H1 (cell line): ENCODE measurements around the gene SESN3. TPM values are rescaled to one million over a fixed set of nuclear protein-coding genes. Genes with fewer than 3 reads are reported as not detected.

ENCODE experiments used
- CTCF ChIA-PET: fragments of 300-600 bp; sonication (Branson Sonifier 250); formaldehyde crosslinking; loops from one replicate; lab custom pipeline; 2021; ENCODE audit not compliant: partially characterized antibody; lab: Charles Lee
- POLR2A ChIA-PET: fragments of 300-600 bp; sonication (Branson Sonifier 250); formaldehyde crosslinking; loops from one replicate; lab custom pipeline; 2021; ENCODE audit warnings: inconsistent platforms; ENCODE audit not compliant: partially characterized antibody; lab: Charles Lee
- DNase-seq, 2 experiments: peaks; one replicate each; pipeline versions ENCODE4 v3.0.0 to v3.0.0-alpha.2; 2010 to 2022; ENCODE audit warnings: low spot score in 2 of 2, low read depth in 1 of 2, mixed read lengths in 1 of 2
- FAIRE-seq: peaks from 2 replicates; lab custom pipeline; 2011; peaks lifted over from hg19 to GRCh38; lab: Jason Lieb, UNC
- H2AFZ ChIP-seq: 2 replicates; pipeline ENCODE4 v1.8.1; 2012; ENCODE audit warnings: low read length, inconsistent platforms
- H2AK5ac ChIP-seq: 2 replicates; pipeline ENCODE4 v1.6.1; 2013; ENCODE audit warnings: low read depth, low read length
- H2BK120ac ChIP-seq: replicated peaks from 2 replicates; pipeline ENCODE3; 2013; ENCODE audit warnings: low read depth, low read length, inconsistent platforms
- H2BK12ac ChIP-seq: 2 replicates; pipeline ENCODE4 v1.6.1; 2013; ENCODE audit warnings: low read depth, low read length
- H2BK15ac ChIP-seq: 2 replicates; pipeline ENCODE4 v1.6.1; 2013; ENCODE audit warnings: low read length
- H2BK20ac ChIP-seq: 2 replicates; pipeline ENCODE4 v1.6.1; 2013; ENCODE audit warnings: low read length
- H2BK5ac ChIP-seq: 2 replicates; pipeline ENCODE4 v1.6.1; 2013; ENCODE audit warnings: low read depth, low read length
- H3K14ac ChIP-seq: 2 replicates; pipeline ENCODE4 v1.6.1; 2013; ENCODE audit warnings: inconsistent platforms; ENCODE audit not compliant: insufficient read length
- H3K18ac ChIP-seq: 2 replicates; pipeline ENCODE4 v1.6.1; 2013; ENCODE audit warnings: low read length; ENCODE audit errors: extremely low read depth
- H3K23ac ChIP-seq: 2 replicates; pipeline ENCODE4 v1.6.1; 2013; ENCODE audit warnings: inconsistent platforms; ENCODE audit not compliant: insufficient read length
- H3K23me2 ChIP-seq: 2 replicates; pipeline ENCODE4 v1.6.1; 2013; ENCODE audit warnings: low read depth, low read length
- H3K27ac ChIP-seq: 2 replicates; pipeline ENCODE4 v1.6.1; 2011; ENCODE audit warnings: low read depth, low read length, inconsistent platforms
- H3K27me3 ChIP-seq, 4 experiments: replicated peaks in 1 of 4; 1 replicate in 1 of 4; 2 replicates in 3 of 4; pipeline versions ENCODE4 v1.6.1 to v1.8.1; 2011 to 2013; ENCODE audit warnings: low read length in 3 of 4, mild to moderate bottlenecking in 3 of 4, inconsistent platforms in 2 of 4, mixed read lengths in 2 of 4, moderate library complexity in 1 of 4; ENCODE audit not compliant: control insufficient read depth in 3 of 4, insufficient read depth in 3 of 4; ENCODE audit errors: extremely low read depth in 1 of 4
- H3K36me3 ChIP-seq, 4 experiments: 2 replicates each; pipeline versions ENCODE4 v1.6.1 to v1.8.1; 2011 to 2013; ENCODE audit warnings: mild to moderate bottlenecking in 4 of 4, low read length in 3 of 4, moderate library complexity in 2 of 4, control low read depth in 1 of 4, inconsistent platforms in 1 of 4; ENCODE audit not compliant: insufficient read depth in 4 of 4, control insufficient read depth in 2 of 4
- H3K4ac ChIP-seq: replicated peaks from 2 replicates; pipeline ENCODE3; 2013; ENCODE audit warnings: low read length, low read depth, mixed read lengths, inconsistent platforms; ENCODE audit not compliant: insufficient read length
- H3K4me1 ChIP-seq, 4 experiments: replicated peaks in 1 of 4; 1 replicate in 1 of 4; 2 replicates in 3 of 4; pipeline versions ENCODE4 v1.6.1 to v1.8.1; 2011 to 2013; ENCODE audit warnings: low read length in 3 of 4, inconsistent platforms in 2 of 4, mixed read lengths in 1 of 4; ENCODE audit not compliant: insufficient read depth in 4 of 4, control insufficient read depth in 3 of 4
- H3K4me2 ChIP-seq, 2 experiments: 2 replicates each; pipeline versions ENCODE4 v1.6.1 to v1.8.1; 2011 to 2013; ENCODE audit warnings: low read depth in 2 of 2, low read length in 2 of 2, control low read depth in 1 of 2, inconsistent platforms in 1 of 2, mild to moderate bottlenecking in 1 of 2; ENCODE audit not compliant: insufficient read depth in 1 of 2
- H3K4me3 ChIP-seq, 4 experiments: fragments of 200-600, 300-600 bp in 1 of 4; sonication (generic), shearing (Covaris generic), sonication (Bioruptor Twin) in 1 of 4; 2 replicates each; pipeline versions ENCODE4 v1.5.1 to v1.8.1; 2011 to 2016; ENCODE audit warnings: low read length in 4 of 4, low read depth in 3 of 4, control low read depth in 2 of 4, inconsistent platforms in 2 of 4, mild to moderate bottlenecking in 2 of 4, mixed read lengths in 1 of 4, moderate library complexity in 1 of 4; ENCODE audit not compliant: insufficient read depth in 2 of 4; ENCODE audit errors: extremely low read depth in 1 of 4
- H3K56ac ChIP-seq: replicated peaks from 2 replicates; pipeline ENCODE3; 2013; ENCODE audit warnings: low read depth, mild to moderate bottlenecking, mixed read lengths, low read length, inconsistent platforms; ENCODE audit not compliant: insufficient read length
- H3K79me1 ChIP-seq: 2 replicates; pipeline ENCODE4 v1.6.1; 2013; ENCODE audit warnings: low read depth, low read length, control low read depth
- H3K79me2 ChIP-seq, 2 experiments: 2 replicates each; pipeline versions ENCODE4 v1.6.1 to v1.8.1; 2012 to 2013; ENCODE audit warnings: low read length in 2 of 2, mild to moderate bottlenecking in 2 of 2, inconsistent platforms in 1 of 2; ENCODE audit not compliant: insufficient read depth in 2 of 2, control insufficient read depth in 1 of 2
- H3K9ac ChIP-seq, 4 experiments: replicated peaks in 1 of 4; 1 replicate in 1 of 4; 2 replicates in 3 of 4; pipeline versions ENCODE4 v1.6.1 to v1.8.1; 2011 to 2013; ENCODE audit warnings: low read depth in 3 of 4, low read length in 3 of 4, control low read depth in 2 of 4, mild to moderate bottlenecking in 2 of 4, moderate library complexity in 2 of 4, inconsistent platforms in 1 of 4; ENCODE audit errors: extremely low read depth in 1 of 4
- H3K9me3 ChIP-seq, 2 experiments: 2 replicates each; pipeline versions ENCODE4 v1.6.1 to v1.8.1; 2012 to 2013; ENCODE audit warnings: mild to moderate bottlenecking in 2 of 2, moderate library complexity in 2 of 2, control low read depth in 1 of 2, inconsistent platforms in 1 of 2, low read depth in 1 of 2, low read length in 1 of 2, mixed read lengths in 1 of 2; ENCODE audit not compliant: insufficient read depth in 2 of 2
- H4K20me1 ChIP-seq, 2 experiments: replicated peaks in 1 of 2; 2 replicates each; pipeline versions ENCODE3 to v1.8.1; 2011 to 2013; ENCODE audit warnings: inconsistent platforms in 2 of 2, low read length in 2 of 2, mild to moderate bottlenecking in 1 of 2; ENCODE audit not compliant: insufficient read depth in 2 of 2, control insufficient read depth in 1 of 2
- H4K5ac ChIP-seq: 2 replicates; pipeline ENCODE4 v1.6.1; 2013; ENCODE audit warnings: low read length, low read depth, mixed read lengths, inconsistent platforms; ENCODE audit not compliant: insufficient read length
- H4K8ac ChIP-seq: 2 replicates; pipeline ENCODE4 v1.8.0; 2013; ENCODE audit warnings: mild to moderate bottlenecking, moderate library complexity, low read length, inconsistent platforms; ENCODE audit not compliant: insufficient read depth; ENCODE audit errors: extremely low read depth
- H4K91ac ChIP-seq: replicated peaks from 2 replicates; pipeline ENCODE3; 2013; ENCODE audit warnings: low read length, mixed read lengths, inconsistent platforms; ENCODE audit not compliant: insufficient read length
- CHD2 ChIP-seq: IDR thresholded peaks from 2 replicates; pipeline ENCODE4 v1.6.1; 2012; ENCODE audit warnings: low read length, improper control_type of control experiment
- CREB1 ChIP-seq: IDR thresholded peaks from 2 replicates; pipeline ENCODE4 v1.6.1; 2012; ENCODE audit warnings: inconsistent platforms
- HDAC6 ChIP-seq: IDR thresholded peaks from one replicate; pipeline ENCODE4 v1.7.1; 2012; ENCODE audit warnings: low read depth, mild to moderate bottlenecking, inconsistent platforms, low read length, moderate library complexity
- JUN ChIP-seq: IDR thresholded peaks from 2 replicates; pipeline ENCODE4 v1.6.1; 2011; ENCODE audit warnings: low read depth, mild to moderate bottlenecking, improper control_type of control experiment, low read length
- POLR2AphosphoS5 ChIP-seq: IDR thresholded peaks from 2 replicates; pipeline ENCODE4 v1.6.1; 2011; ENCODE audit warnings: low read depth, low read length
- RXRA ChIP-seq: IDR thresholded peaks from 2 replicates; pipeline ENCODE4 v1.6.1; 2011; ENCODE audit warnings: low read depth, mild to moderate bottlenecking, low read length, moderate library complexity; ENCODE audit not compliant: insufficient read depth
- SP4 ChIP-seq: IDR thresholded peaks from 2 replicates; pipeline ENCODE4 v1.6.1; 2012; ENCODE audit warnings: low read length, inconsistent platforms
- TAF7 ChIP-seq: optimal IDR thresholded peaks from 2 replicates; pipeline ENCODE3; 2011; ENCODE audit warnings: low read depth, mild to moderate bottlenecking, inconsistent platforms, low read length, moderate library complexity, borderline replicate concordance
- TCF12 ChIP-seq: IDR thresholded peaks from 2 replicates; pipeline ENCODE4 v1.6.1; 2011; ENCODE audit warnings: low read depth, mild to moderate bottlenecking, low read length
- polyA plus RNA-seq, 7 experiments: library from polyadenylated mRNA; depleted of rRNA in 3 of 7; stranded (reverse) in 5 of 7; unstranded in 2 of 7; fragments of >200 nt in 5 of 7; fragments of 200-250 nt in 2 of 7; gene quantifications; 1 replicate in 5 of 7; 2 replicates in 1 of 7; 4 replicates in 1 of 7; pipeline versions ENCODE4 v1.2.1 to v1.2.3, GENCODE V29; 2011 to 2013; ENCODE audit warnings: missing spikeins in 2 of 7, mixed read lengths in 2 of 7
- total RNA-seq: library from RNA; stranded (reverse); fragmentation: NEBNext Ultra II Directional; extraction: Animal tissue kit (Norgen Biotek cat#: 25700); gene quantifications from 2 replicates; pipeline ENCODE4 v1.2.1, GENCODE V29; 2021
- TF ChIP-seq, protein P1 (sequence below): IDR thresholded peaks from 2 replicates; pipeline ENCODE4 v1.6.1; 2011; ENCODE audit warnings: low read depth, mild to moderate bottlenecking, low read length; ENCODE audit not compliant: insufficient read depth
- TF ChIP-seq, protein P2 (sequence below): IDR thresholded peaks from 2 replicates; pipeline ENCODE4 v1.6.1; 2012; ENCODE audit warnings: low read length, inconsistent platforms

The SESN3 gene
- total and polyA plus RNA-seq, 2 of the 8 experiments (the other 6 are each of a cell fraction or from before 2014, with no cell fraction given): 10.2 to 31.1 TPM

DNA sequence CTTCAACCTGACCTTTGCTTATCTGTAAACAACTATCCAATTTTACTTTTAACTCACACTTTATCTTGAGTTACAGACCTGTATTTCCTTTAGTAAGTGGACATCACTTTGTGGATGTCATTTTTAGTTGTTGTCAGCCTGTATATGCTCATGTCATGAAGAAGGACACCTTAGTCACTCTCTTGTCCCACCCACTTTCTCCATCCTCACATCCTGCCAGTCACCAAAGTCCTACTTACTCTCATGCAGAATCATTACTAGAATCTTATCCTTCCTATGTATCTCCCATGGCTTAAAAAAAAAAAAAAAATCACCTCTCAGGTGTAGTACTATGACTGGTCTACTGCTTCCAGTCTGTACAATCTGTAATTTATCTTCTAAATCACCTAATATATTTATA, 43.3 kb downstream of the SESN3 start:
- Histone ChIP-seq H2BK12ac (no peak overlapping the region), H3K4me1 (no peaks in the 10 kb centered on the region), H2AFZ (no peak overlapping the region), H3K23me2 (no peaks in the 10 kb centered on the region), H2BK15ac (no peak overlapping the region), H3K4me3 (no peak overlapping the region), H2AK5ac (no peak overlapping the region), H2BK20ac (no peak overlapping the region), H3K9me3 (no peaks in the 10 kb centered on the region), H3K36me3 (peaks cover under 1 to 80% (median 4%) of the 10 kb centered on the region in 4 experiments; a peak in 7 of 8 replicates), H4K5ac (no peak overlapping the region), H4K8ac (no peak overlapping the region), H3K4ac (no peak overlapping the region), H3K27ac (no peak overlapping the region), H4K91ac (no peak overlapping the region), H3K23ac (no peak overlapping the region), H4K20me1 (peaks cover 0 to 1% of the 10 kb centered on the region in 2 experiments), H2BK120ac (no peak overlapping the region), H3K79me2 (no peaks in the 10 kb centered on the region), H3K18ac (no peak overlapping the region), H3K79me1 (no peaks in the 10 kb centered on the region), H2BK5ac (no peak overlapping the region), H3K4me2 (no peak overlapping the region), H3K9ac (no peak overlapping the region), H3K14ac (no peak overlapping the region), H3K56ac (peak overlapping the region; percentile 55), H3K27me3 (no peaks in the 10 kb centered on the region)
- no peak for DNase-seq
- ChIA-PET POLR2A (no interaction called here), CTCF (interaction anchor here (0.6 kb wide), 1 partner anchor 464 kb away, joined by 3 read pairs; no protein-coding TSS in a partner anchor)
- FAIRE-seq: no peak
- TF ChIP-seq TAF7 (no peak), TCF12 (no peak), CHD2 (no peak), SP4 (no peak), JUN (no peak), HDAC6 (no peak), POLR2AphosphoS5 (no peak), RXRA (no peak), CREB1 (no peak)
- TF ChIP-seq, protein P1, sequence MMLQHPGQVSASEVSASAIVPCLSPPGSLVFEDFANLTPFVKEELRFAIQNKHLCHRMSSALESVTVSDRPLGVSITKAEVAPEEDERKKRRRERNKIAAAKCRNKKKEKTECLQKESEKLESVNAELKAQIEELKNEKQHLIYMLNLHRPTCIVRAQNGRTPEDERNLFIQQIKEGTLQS: no peak
- TF ChIP-seq, protein P2, sequence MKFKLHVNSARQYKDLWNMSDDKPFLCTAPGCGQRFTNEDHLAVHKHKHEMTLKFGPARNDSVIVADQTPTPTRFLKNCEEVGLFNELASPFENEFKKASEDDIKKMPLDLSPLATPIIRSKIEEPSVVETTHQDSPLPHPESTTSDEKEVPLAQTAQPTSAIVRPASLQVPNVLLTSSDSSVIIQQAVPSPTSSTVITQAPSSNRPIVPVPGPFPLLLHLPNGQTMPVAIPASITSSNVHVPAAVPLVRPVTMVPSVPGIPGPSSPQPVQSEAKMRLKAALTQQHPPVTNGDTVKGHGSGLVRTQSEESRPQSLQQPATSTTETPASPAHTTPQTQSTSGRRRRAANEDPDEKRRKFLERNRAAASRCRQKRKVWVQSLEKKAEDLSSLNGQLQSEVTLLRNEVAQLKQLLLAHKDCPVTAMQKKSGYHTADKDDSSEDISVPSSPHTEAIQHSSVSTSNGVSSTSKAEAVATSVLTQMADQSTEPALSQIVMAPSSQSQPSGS: no peak
